Stimulated activated CD8-positive, alpha-beta memory T cell treated with anti-CD3 and anti-CD28 coated beads, Interleukin-4, amount 100 ng/mL, for 24 hours (primary cell): Measurements from ENCODE around the gene PNPT1.

Experiments used
- DNase-seq: peaks from one replicate; pipeline ENCODE4 v3.0.0-alpha.2; 2020; ENCODE audit warnings: low read depth

The PNPT1 gene

DNA sequence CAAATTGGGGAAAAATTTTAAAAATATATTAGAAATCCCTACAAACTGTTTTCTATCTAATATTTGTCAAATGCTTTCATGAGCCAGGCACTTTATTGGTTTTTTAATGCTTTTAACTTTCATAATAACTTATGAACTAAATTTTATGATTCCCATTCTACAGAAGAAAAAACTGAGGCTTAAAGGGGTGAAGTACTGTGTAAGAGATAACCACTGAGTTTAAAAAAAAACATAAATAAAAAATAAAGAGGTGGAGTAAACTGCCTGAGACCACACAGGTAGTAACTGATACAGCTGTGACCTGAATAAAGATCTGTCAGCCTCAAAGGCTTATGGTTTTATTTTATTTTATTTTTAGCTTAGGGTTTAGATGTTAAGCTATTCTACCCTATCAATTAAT, 24.7 kb downstream of the PNPT1 start:
- no peak for DNase-seq

DNA sequence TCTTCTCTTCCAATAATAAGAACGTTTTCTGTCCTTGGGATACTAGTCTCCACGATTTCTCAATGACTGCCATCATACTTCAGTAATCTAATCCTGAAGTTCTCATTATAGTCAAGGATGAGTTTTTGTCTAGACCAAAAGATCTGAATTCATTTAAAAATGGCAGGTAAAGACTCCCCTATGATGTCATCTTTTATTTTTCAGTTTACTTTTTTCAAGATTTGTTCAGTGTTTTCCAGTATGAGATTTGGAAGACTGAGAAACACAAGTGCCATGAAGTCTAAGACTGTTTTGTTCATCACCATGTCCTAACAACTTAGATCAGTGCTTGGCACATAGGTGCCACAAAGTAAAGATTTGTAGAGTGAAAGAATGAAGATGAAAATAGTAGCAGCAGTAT, 40.4 kb downstream of the PNPT1 start:
- no peak for DNase-seq

DNA sequence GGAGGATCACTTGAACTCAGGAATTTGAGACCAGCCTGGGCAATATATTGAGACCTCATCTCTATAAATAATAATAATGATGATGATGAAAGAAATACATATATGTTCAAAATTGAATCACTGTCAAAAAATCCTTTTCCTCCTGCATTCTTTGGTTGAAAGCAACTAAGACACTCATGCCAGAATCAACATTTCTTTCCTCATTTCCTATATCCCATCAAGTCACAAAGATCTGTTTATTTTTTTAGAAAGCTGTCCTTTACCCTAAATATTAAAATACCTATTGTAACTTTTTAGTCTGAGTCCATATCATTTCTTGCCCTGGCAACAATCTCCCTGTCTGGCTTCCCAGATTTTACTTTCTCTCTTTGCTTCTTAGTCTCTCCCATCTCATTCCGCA, 44.4 kb downstream of the PNPT1 start:
- DNase-seq, result no peak

DNA sequence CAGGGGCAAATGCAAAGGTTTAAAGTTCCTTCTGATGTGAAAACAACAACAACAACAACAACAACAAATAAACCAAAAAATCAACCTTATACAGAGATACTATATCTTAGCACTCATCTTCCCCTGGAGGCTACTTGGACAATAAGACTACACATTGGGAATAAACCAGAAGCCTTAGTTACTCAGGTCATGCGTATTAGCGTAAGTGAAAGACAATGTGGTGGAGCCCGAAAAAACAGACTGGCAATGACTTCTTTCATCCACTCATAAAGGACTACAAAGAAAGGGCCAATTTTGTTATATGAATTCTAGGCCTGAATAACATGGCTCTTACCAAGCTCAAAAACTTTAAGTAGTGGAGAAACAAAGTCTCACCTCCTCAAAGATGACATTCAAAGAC, 56.8 kb downstream of the PNPT1 start:
- DNase-seq, result no peak

DNA sequence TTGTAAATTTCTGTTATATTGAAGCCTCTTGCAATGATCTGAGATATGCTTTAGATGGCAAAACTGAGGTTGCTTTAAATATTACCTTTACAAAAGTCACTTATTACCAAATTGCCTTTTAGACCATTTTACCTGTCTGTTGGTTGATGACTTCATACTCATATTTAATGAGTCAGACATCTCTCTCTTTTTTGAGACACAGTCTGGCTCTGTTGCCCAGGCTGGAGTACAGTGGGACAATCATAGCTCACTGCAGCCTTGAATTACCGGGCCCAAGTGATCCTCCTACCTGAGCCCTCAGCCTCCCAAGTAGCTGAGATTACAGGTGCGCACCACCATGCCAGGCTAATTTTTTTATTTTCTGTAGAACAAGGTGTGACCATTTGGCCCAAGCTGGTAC, 64.7 kb downstream of the PNPT1 start:
- DNase-seq, result no peak

DNA sequence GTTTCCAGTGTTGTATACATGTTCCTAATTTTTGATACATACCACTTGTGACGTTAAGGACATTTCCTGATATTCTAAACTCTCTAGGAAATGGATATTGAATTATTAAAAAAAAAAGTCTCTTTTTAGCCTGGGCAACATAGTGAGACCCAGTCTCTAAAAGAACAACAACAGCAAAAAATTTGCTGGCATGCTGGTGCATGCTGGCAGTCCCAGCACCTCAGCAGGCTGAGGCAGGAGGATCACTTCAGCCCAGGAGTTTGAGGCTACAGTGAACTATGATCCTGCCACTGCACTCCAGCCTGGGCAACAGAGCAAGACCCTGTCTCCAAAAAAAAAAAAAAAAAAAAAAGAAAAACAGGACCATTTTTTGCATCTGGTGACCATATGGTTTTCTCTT, 65.7 kb downstream of the PNPT1 start:
- no peak for DNase-seq

DNA sequence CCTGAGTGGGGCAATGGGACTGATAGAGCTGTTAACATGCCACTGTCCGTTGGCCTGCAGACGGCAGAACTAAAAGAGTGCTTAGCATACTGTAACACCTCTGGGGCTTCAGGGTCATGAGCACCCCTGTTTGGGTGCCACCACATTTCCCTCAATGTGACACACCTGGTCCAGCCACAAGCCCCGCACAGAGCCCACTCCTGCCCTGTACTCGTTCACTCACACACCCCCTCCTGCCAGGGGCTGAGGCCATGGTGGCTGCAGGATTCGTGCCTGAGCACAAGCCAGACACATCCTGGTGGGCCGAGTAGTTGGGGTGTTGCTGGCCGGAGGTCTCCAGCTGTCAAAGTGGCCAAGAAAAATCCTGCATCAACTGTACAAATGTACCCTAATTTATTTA, 71.8 kb downstream of the PNPT1 start:
- DNase-seq, result no peak

DNA sequence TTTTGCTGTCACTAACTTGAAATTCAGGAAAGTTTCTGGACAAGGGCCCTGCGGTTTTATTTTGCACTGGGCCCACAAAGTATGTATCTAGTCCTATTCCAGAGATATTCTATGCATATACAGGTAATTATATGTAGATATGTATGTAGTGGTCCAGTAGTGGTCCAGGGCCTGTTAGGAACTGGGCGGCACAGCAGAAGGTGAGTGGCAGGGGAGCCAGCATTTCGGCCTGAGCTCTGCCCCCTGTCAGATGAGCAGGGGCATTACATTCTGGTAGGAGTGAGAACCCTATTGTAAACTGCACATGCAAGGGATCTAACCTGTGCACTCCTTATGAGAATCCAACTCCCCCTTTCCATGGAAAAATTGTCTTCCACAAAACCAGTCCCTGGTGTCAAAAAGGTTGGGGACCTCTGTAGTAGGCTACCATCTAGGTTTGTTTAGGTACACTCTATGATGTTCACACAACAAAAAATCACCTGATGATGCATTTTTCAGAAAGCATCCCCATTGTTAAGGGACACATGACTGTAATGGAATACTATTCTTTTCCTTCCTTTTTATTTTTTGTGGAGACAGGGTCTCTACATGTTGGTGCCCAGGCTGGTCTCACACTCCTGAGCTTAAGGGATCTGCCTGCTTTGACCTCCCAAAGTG, 73.4 kb downstream of the PNPT1 start:
- no peak for DNase-seq

DNA sequence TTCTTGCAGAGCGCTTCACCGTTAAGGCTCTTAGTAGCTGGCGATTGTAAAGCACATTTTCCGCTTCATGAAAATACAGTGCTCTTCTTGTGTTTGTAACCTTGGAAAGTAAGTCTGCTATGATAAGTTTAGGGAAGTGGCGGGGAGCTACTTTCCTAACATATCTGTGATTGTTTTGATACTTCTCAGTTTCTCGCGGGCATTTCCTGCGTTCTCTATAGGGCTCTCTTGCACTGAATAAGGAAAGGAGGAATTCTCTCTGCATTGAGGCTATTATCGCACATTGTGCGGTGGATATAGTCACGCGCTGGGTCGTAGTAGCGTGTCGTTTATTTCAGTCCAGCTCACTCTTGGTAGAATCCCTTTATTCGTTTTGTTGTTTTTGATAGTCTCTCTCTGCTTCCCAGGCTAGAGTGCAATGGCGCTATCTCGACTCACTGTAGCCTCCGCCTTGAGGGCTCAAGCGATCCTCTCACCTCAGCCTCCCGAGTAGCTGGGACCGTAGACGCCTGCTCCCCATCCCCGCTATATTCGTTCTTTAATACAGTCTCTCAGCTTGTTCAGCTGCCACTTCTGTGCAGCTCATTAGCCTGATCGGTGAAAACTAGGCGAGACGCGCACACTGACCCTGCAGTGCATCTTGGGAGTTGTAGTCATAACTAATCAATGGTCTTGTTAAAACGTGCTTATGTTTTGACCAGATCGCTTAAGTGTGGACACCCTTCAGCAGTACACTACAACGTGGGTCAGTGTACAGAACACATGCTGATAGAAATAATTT, 75.2 kb downstream of the PNPT1 start:
- DNase-seq, result no peak

DNA sequence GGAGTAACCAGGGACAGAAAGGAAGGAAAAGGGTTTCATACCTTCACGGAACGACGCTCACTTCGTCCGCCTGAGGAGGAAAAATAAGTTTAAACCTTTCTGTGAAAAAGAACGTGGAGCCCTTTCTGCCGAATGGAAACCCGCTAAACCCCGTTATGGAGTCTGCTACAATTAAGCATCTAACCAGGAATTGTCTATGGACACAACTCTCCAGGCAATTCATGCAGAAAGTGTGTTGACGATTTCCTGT, 75.7 kb downstream of the PNPT1 start:
- DNase-seq, result no peak

DNA sequence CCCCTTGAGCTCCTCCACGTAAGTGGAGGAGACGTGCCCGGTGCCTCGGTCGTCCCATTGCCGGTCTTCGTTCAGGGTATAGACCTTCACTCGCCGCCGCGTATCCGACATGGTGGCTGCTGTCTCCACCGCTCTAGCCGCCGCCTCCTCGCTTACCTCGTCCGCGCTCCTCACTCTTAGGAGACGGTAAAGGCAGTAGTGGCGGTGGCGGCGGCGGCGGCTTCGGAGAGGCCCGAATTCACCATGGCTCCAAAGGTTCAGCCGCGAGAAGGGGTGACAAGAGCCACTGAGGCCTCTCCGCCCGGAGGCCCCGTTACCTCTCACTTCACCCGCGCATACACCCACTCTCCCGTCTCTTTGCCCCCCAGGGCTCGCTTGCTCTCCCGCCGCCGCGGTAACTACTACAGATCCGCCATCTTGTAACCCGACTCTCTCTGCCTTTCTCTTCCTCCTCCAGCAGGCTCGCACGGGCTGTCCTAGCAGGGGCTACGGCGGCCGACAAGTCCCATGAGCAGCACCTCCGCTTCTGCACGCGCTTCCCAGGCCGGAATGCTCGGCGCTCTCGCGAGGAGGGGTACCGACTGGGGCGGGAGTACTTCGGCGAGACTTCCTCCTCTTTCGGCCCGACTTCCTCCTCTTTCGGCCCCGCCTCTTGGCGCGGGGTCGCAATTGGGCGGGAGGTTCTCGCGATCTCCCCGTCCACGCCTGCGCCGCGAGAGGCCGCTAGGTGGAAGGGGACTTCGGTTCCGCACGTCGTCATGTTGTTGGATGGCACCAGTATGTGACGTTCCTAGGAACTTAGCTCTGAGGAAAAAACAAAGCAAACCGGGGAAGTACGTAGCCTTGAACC, 76.2 kb downstream of the PNPT1 start, which contains the start of gene PPP4R3B:
PPP4R3B (minus strand) TSS at position 448 of the 850 bp plus-strand sequence; CDS start at position 111, 337 bp downstream.
- DNase-seq, result peak; percentile 97

DNA sequence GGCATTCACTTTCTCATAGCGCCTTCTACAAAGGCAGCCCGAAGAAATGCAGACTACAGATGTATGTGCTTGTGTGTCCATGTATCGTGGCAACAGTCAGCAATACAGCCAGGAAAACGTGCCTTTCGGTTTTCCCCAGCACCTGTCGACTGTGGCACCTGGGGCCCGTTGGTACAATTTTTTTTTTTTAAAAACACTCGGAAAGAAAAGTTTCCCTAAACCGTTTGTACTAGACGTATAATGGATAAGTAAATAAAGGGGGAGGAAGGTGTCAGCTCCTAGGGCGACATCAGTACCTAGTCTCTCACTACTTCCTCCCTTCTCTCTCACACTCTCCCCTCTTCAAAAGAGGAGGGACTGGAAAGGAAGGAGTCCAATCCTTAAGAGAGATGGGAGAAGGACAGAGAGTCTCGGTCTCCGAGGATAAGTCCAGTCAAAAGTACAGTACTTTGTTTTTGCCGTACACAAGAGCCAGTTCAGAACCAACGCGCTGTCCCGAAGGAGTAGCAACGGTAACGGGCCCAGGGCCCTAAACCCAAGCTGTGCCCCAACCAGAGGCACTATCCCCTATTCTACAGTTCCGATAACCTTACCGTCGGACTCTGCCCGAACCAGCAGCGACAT, 77.0 kb downstream of the PNPT1 start:
- no peak for DNase-seq

DNA sequence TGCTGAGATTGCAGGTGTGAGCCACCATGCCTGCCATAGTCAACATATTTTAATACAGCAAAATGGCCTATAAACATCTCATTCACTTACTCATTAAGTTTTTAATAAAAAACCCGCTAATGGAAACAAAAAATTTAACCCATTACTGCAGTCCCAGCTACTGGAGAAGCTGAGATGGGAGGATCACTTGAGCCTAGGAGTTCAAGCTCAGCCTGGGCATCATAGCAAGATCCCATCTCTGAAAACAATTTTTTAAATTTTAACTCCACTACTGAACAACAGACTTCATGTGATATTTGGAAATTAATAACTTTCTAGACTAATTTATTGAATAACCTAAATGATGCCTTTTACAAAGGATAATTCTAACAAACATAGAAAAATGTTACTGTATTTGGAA, 81.6 kb downstream of the PNPT1 start:
- no peak for DNase-seq

DNA sequence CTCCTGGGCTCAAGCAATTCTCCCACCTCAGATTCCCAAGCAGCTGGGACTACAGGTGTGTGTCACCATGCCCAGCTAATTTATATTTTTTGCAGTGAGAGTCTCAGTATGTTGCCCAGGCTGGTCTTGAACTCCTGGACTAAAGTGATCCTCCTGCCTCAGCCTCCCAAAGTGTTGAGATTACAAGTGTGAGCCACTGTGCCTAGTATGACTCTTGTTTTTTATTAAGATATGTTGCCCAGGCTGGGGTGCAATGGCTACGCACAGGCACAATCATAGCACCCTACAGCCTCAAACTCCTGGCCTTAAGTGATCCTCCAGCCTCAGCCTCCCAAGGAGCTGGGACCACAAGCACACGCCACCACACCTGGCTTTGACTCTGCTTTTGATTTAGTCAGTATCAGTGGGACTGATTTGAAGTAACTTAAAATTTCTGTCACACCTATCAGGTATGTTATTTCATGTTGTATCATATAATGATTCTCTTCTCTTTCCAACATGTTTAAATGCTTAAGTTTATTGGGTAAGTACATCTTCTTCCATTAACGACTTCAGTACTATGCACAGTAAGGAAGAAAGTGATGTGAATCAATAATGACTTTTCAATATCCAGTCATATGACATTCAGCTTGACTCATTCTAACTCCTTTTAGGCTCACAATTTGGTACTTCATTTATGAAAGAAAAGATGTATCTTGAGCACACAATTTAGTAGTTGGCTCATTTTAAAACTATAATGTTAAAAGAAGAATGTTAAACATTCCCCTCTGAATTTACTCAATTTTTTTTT, 82.5 kb downstream of the PNPT1 start:
- no peak for DNase-seq

DNA sequence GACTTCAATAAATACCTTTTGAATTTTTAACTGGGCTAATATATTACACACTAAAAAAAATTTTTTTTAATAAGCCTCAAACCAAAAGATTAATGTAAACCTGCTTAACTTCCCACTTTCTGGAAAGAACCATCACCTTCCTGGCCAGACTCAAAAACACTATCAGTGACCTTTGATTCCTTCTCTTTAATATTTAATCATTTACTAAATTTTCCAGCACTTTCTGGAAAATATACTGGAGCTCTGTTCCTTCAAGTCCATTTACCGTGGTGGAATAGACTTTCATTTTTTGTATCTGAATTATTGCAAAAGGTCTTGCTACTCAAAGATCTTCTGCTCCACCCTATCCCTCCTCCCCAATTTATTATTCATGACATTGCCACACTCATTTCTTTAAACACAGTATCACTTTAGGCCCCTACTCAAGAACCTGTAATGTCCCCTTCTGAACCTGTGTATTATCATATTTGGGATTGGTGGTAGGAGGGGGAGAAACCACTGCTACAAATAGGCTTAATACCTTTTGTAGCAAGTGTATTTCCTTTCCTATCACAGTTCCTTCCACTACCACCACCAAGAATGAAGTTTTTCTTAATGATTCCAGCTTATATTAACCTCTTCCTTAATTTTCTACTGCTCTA, 83.6 kb downstream of the PNPT1 start:
- no peak for DNase-seq

DNA sequence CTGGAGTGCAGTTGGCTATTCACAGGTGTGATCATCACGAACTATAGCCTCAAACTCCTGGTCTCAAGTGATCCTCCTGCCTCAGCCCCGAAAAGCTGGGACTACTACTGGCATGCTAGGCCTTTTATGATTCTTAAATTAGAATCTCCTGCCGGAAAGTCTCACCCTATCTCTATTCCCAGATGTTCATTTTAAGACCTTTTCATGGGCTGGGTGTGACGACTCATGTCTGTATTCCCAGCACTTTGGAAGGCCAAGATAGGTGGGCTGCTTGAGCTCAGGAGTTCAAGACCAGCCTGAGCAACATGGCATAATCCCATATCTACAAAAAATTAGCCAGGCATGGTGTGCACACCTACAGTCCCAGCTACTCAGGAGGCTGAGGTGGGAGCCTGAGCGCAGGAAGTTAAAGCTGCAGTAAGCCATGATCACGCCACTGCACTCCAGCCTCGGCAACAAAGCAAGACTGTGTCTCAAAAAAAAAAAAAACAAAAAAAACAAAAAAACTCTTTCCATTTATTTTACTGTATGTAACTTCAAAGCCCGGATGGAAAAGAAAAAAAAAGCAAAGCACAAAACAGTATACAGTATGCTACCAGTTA, 84.3 kb downstream of the PNPT1 start:
- DNase-seq, result no peak

DNA sequence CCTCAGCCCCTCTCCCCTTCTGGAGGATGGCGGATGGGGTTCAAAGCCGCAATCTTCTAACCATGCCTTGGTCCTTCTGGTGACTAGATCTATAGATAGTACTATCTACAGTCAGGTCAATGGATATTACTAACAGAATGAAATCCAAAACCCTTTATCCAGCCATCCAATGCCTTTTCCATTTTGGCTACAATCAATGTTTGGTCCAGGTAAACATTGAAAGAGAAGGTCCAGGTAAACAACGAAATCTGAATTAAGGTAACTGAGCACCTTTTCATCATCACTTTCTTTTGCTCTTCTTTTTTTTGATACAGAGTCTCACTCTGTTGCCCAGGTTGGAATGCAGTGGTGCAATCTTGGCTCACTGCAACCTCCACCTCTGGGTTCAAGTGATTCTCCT, 85.9 kb downstream of the PNPT1 start:
- no peak for DNase-seq

DNA sequence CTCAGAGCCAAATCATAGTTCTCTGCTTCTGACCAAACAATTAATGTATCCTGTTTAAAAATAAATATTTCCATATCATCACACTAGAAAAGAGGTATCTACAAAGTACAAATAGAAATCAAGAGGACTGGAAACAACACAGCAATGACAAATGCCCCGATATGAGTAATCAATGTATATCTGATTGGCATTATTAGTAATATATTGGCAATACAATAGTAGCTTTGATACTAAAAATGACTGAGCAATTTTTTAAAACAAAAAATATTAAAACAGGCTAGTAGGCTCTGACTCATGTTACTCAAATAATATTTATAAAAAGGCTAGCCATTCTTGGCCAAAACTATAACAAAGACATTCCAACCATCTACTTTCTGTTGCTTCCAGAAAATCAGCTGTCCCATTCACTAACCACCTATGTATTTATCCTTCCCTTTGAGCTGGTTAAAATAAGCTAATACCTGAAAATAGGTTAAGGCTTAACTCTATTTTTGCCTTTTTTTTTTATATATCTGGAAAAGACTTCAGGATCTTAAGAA, 89.5 kb downstream of the PNPT1 start:
- DNase-seq, result no peak

DNA sequence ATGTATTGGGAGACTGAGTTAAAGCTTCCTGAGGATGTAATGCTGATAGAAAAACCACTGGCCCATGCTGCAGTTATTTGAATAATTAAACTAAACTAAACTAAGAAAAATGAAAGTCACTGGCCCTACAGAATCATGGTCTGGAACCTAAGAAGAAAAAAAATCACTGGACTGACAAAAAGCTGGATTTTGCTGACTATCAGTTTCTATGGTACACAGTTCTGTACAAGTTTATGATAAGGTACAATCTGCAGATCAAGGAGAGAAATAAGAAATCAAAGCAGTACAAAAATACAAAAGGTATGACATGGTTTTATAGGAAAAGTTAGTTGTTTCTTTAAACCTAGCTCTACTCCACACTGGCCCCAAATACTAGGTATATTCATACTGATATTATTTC, 91.8 kb downstream of the PNPT1 start:
- DNase-seq, result no peak

DNA sequence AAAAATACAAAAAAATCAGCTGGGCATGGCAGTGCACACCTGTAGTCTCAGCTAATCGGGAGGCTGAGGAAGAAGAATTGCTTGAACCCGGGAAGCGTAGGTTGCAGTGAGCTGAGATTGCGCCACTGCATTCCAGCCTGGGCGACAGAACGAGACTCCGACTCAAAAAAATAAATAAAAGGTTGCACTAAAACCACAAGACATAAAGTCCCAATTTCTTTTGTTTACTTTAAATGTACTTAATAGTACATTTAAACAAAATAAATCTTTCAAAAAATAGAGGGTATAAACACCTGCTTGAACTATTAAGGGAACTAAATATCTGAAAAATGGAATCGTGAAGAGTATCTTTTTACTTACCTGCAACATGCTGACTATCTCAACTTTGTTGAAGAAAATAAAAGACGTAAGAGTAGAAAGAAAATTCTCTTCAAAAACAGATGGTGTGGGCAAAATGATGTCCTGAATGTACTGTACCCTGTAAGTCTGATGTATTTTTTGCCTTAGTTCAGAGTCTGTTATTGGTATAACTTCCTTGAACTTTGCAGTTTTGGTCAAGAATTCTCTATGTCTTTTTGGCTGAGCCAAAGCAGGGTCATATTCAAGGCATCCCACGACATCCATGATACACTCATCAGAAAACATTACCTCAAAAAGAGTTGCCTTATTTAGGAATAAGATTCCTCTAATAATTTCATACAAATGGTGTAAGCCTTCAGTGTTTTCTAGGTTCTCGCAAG, 95.4 kb downstream of the PNPT1 start:
- no peak for DNase-seq
